Activated CD4-positive, alpha-beta T cell treated with anti-CD3 and anti-CD28 coated beads, Interleukin-2, amount 50 U/mL, for 16 hours (primary cell): ENCODE results near the gene DESI2.
A peak's percentile ranks its signal among the peaks of the same experiment; 100 is the strongest.
"Not testable (repeated sequence)": the region's sequence is repeated elsewhere in the genome, so short reads cannot be mapped to it uniquely, and the experiment has no call there.

ENCODE experiments used
- DNase-seq: peaks from one replicate; pipeline ENCODE4 v3.0.0-alpha.2; 2020

The DESI2 gene

DNA sequence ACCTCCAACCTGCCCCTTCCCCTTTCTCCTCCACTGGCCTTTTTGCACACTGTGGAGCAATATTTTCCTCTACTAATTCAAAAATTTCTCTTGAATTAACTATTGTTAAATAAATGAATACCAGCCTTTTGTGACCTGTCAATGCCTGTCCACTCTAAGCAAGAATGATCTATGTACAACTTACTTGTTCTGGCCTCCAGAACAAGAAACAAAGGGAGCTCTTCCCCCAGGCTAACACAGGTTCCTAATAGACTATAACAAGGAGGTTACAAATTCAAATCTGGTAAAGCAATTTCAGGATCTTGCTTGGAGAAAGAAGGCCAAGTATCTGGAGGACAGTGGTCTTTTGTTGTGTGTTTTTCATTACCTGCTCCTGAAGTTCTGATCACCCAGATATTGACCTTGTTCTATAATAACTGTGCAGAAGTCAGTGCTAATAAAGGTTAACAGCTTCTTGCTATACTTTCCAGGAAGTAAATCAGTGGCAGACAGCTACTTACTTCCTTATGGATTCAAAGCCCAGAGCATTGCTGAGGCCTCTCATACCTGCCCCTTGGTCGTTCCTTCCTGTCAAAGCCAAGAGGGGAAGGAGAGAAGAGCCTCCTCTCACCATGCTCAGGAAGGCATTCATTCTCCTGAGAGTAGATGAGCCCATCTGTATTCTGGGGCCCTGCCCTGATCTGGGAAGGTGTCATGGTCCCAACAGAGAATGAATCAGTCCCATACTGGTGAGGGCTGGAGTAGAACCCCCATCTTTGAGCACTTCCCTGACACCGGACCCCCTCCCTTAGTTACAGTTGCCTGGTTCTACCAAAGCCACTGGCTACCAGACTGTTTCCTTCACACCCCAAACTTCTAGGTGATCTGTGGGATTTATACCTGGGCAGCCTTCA lies 56.8 kb downstream of the DESI2 start:
- no peak for DNase-seq

DNA sequence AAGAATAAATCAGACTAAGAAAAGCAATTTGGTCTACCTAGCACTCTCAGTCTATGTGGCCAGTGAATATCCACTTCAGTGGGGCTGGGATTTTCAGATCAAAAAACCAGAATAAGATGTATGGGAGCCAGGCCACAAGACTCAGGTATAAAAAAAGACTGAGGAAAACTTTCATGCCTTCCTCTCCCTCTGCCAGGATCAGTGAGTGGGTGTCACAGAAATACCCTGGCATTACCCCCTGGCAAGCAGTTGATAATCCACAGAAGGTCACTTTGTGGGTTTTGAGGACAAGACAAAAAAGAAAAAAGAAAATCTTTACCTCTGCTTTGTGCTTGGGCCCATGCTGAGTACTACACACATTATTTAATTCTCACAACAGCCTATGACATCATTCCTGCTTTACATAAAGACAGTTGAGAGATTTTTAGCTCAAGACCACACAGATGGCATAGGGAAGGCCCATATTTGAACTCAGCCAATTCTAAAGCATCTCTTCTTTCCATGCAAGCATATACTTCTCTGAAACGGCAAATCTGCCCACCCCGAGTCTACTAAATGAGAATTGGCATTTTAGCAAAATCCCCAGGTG lies 57.6 kb downstream of the DESI2 start:
- DNase-seq: no peak

DNA sequence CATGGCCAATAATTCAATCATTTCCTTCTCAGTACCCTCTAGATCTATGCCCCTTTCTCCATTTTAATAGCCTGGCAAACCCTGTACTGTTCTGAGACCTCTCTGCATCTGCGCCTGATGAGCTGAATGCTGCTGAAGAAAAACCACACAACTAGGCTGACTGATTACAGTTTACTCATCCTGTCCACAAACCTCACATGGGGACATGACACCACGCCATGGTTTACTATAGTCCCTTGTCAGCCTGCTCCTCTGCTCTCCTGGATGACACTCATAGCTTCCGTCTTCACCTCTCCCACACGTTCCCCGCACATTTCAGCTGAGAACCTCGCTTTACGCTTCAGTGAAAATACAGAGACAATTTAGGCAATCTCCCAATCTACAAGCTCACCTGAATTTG lies 59.7 kb downstream of the DESI2 start:
- peak; percentile 62 for DNase-seq

DNA sequence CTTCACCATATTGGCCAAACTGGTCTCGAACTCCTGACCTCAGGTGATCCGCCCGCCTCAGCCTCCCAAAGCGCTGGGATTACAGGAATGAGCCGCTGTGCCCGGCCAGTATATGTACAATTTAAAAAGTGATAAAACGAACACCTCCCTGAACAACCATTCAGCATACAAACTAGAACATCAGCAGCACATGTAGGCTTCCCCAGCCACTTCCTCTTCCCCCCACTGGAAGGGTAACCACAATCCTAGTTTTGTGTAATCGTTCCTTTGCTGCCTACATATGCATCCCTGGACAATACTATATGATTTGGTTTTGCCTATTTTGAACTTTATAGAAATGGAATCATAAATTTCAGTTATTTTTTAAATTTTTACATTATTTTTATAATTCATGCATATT lies 60.4 kb downstream of the DESI2 start:
- DNase-seq: no peak

DNA sequence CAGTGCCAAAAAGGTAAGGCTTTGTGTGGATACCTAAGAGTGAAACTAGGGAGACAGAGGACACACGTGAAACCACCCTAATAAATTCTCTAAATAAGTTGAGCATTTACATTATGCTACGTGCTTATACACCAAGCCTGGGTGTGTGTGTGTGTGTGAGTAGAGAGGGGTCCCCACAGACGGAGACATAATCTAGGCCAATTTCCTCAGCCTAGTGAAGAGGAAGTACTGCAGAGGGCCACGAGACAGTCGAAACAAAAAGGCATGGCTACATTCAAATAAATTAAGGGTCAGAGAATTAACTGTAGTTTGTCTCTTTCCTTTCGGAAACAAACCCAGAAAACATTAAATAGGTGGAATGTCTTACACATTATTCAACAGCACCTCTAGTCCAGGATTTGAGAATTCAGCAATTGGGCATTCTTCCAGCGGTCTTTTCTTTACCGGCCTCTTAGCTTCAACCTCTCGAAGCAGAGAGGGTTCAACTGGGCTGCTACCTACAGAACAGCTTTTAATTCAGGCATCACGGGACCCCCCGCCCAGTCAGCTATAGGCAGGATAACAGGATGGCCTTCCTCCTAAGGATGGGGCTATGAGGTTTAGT lies 75.0 kb downstream of the DESI2 start:
- no peak for DNase-seq

DNA sequence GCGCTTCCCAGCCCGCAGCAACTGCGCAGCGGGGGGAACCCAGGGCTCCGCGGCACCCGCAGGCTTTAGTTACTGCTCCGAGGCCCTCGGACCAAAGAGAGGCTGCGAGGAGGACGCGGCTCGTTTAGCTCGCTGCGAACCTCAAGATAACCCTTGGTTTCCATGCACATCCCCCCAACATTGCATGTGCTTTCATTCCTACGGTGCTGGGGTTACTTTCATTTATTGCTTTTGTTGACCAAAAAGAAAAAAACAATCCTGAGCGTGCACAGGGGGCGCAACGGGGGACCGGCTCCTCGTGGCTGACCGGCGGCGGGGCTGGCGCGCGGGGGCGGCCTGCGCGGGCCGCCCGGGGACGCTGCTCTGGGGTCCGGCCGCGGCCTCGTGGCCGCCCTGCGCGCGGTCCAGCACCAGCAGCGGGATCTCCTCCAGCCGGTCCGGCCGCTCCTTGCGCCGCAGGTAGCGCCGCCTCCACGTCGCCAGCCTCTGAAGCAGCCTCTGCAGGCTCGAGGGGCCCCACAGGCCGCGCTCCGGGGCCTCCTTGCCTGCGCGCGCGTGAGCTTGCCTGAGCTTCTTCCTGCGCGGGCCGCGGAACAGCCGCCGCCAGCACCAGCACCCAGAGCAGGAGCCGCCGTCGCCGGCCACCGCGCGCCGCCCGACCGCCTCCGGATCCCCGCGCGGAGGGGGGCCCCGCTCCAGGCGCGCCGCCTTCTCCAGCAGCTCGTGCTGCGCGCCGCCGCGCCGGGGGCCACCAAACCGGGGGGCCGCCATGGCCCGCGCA lies 77.4 kb downstream of the DESI2 start:
- DNase-seq: peak; percentile 23

DNA sequence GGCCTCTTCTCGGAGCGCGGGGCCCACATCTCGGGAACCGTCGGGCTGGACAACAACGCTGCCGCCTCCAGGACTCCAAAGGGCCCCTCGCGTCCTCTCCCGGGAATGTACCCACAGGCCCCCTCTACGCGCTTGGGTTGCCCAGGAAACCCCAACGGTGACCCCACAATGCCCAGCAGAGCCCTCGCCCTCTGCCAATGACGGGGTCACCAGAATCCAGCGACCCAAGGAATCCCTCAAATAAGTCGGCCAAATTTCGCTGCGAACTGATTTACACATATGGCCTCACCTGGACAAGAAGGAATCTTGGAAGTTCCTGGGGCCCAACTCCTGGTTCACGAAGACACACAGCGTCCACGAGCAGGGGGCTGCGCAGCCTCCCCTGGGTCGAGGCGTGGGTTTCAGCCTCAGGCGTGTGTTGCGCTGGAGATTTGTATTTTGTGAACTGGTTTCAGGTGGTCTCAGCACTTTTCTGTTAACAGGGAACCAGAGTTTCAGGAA lies 78.1 kb downstream of the DESI2 start:
- DNase-seq: no peak

DNA sequence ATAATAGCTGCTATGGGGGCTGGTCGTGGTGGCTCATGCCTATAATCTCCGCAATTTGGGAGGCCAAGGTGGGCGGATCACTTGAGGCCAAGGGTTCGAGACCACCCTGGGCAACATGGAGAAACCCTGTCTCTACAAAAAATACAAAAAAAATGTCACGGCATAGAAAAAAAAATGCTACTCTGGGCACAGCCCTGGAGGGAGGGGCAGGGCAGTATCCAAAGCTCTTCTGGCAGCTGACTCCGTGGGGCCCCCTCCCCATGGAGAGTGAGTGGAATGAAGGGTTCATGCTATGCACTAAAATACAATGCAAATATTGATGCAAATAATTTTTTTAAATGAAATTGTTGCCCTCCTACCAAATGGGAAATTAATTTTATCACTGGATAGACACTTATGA lies 78.7 kb downstream of the DESI2 start:
- DNase-seq: no peak

DNA sequence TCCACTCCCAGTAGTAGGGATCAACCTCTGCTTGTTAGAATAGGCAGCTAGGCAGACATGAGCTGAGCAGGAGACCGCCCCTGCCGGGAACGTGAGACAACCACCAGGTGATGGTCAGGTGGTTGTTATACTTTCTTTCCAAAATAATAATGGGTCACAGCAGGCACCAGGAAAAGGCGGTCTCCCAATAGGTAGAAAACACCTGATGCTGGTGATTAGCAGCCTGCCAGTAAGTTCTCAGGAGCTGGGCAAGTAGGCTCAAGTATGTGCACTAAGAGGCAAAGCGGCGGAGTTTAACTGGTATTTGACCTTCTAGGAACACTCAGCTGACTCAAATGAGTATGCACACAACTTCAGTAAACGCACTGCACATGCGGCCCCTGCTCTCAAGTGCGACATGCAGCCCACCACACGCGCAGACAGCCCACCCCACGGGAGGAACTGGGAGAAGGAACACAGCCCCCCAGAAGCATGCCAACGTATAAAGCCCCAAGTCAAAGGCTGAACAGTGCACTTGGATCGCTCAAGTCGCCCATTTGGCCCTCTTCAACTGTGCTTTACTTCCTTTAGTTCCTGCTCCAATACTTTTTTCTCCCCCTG lies 80.0 kb downstream of the DESI2 start:
- DNase-seq: no peak

DNA sequence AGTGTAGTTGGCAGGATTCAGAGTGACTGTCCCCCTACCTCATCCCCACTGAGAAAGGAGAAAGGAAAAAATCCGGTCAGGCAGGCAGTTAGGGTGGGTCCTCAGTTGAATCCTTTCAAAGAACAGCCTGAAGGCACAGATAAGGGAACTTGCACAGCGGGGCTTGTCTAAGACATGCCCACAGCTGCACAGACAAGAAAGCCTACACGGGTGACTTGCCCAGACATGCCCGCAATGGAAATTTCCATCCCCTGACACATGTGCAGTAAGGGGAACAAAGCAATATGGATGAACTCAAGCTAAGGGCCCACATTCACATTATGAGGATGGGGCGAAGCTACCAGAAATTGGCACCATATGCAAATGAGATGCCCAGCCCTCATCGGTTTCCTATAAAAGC lies 82.5 kb downstream of the DESI2 start:
- no peak for DNase-seq

DNA sequence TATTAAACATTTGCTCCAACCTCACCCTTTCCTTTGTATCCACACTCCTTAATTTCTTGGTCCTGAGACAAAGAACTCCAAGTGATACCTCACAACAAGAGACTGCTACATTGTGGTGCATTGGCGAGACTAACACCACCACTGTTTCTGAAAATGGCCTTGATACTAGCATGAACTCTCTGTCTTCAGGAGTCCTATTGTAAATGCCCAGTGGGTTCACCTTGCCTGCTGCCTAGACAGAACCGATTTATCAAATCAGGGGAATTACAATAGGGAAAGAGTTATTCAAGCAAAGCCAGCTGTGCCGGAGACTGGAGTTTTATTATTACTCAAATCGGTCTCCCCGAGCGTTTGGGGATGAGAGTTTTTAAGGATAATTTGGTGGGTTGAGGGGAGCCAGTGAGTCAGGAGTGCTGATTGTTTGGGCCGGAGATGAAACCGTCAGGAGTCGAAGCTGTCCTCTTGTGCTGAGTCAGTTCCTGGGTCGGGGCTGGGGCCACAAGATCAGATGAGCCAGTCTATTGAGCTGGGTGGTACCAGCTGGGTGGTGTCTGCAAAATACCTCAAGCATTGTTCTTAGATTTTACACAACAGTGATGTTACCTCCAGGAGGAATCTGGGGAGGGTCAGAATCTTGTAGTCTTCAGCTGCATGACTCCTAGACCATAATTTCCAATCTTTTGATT lies 83.1 kb downstream of the DESI2 start:
- no peak for DNase-seq

DNA sequence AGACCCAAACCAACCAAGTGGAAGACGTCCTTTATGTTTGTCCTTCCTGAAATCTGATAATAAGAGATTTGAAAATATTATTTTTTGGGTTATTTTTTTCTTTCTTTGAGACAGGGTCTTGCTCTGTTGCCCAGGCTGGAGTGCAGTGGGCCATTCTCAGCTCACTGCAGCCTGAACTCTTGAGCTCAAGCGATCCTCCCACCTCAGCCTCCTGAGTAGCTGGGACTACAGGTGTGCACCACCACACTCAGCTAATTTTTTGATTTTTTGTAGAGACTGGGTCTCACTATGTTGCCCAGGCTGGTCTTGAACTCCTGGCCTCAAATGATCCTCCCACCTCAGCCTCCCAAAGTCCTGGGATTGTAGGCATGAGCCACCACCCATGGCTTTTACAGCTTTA lies 86.2 kb downstream of the DESI2 start:
- DNase-seq: not testable (repeated sequence)

DNA sequence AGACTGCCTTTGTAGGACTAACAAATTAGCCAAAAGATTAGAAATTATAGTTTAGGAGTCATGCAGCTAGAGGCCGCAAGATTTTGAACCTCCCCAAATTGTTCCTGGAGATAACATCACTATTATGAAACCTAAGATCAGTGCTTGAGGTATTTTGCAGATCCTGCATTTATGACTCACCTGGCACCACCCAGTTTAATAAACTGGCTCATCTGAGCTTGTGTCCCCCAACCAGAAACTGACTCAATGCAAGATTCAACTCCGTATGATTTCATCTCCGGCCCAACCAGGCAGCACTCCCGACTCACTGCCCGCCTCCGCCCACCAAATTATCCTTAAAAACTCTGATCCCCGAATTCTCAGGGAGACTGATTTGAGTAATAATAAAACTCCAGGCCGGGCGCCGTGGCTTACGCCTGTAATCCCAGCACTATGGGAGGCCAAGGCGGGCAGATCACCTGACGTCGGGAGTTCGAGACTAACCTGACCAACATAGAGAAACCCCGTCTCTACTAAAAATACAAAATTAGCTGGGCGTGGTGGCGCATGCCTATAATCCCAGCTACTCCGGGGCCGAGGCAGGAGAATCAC lies 87.2 kb downstream of the DESI2 start:
- DNase-seq: not testable (repeated sequence)

DNA sequence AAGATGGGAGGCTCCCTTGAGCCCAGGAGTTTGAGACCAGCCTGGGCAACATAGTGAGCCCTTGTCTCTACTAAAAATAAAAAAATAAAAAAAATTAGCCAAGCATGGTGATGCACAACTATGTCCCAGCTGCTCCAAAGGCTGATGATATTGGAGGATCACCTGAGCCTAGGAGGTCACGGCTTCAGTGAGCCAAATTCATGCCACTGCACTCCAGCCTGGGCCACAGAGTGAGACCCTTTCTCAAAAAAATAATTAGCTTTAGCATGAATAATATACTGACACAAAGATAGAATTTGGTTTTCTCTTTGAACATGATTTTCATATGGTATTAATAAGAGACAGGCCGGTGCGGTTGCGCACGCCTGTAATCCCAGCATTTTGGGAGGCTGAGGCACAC lies 88.8 kb downstream of the DESI2 start:
- no peak for DNase-seq

DNA sequence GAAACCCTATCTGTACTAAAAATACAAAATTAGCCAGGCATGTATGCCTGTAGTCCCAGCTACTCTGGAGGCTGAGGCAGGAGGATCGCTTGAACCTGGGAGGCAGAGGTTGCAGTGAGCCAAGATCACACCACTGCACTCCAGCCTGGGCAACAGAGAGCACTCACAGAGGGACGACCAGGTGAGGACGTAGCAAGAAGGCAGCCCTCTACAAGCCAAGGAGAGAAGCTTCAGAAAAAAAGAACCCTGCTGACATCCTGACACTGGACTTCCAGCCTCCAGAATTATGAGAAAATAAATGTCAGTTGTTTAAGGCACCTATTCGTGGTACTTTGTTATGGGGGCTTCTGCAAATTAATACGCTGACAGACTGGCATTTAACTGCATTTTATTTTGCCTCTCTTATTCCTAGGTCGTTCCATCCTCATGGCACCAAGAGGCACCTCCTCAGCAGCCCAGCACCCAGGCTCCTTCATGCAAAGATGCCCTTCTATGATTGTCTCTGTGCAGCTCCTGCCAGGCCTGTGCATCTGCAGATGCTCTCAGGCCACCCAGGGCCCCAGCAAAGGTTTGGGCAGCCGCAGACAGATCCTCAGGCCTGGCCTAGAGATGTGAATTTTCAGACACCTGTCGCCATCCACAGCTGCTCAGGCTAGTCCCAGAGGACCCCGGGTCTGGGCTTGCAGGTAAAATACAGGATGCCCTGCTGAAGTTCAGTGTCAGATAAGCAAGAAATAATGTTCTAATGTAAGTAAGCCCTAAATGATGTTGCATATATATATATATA lies 96.5 kb downstream of the DESI2 start:
- no peak for DNase-seq

DNA sequence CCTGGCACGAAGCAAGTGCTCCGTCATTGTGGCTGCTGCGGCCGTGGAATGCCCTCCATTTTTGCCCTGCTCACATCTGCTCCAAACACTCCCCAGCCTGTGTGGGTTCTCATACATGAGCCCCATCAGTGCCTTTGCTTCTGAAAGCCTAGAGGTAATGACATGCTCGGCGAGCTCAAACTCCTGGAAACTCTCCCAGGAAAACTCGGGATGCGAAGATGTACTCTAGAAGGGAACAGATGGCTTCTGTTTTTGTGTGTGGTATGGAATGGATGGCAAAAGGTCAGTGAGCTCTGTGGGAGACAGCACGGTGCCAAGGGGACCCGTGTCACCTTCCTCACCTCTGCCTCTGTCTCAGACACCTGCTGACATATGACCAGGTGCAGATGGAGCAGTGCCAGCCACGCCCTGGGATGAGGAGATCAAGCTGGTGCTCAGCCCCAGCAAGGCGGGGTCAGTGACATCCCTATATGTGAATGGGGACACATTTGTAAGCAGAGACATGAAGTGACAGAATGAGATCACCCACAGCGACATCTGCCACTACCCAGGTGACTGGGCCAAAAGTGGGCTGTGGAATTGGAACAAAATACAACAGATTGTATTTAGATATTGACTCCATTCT lies 98.5 kb downstream of the DESI2 start:
- DNase-seq: no peak

DNA sequence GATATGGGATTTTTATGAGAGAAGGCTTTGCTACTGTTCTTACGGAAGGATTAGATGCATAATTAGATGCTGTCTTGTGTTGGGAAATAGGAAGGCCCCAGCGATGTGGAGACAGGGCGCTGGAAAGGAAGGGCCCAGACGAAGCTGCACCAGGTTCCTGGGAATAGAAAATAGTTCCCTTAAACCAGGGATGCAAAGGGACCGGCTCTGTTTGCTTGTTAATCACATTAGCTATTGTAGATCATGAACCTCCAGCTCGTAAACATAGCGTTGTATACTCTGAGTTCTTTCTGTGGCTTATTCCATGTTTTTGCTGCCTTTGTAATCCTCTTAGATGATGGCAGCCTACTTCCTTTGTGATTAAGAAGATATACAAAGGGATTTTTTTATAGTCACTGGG lies 102.7 kb downstream of the DESI2 start:
- DNase-seq: no peak

DNA sequence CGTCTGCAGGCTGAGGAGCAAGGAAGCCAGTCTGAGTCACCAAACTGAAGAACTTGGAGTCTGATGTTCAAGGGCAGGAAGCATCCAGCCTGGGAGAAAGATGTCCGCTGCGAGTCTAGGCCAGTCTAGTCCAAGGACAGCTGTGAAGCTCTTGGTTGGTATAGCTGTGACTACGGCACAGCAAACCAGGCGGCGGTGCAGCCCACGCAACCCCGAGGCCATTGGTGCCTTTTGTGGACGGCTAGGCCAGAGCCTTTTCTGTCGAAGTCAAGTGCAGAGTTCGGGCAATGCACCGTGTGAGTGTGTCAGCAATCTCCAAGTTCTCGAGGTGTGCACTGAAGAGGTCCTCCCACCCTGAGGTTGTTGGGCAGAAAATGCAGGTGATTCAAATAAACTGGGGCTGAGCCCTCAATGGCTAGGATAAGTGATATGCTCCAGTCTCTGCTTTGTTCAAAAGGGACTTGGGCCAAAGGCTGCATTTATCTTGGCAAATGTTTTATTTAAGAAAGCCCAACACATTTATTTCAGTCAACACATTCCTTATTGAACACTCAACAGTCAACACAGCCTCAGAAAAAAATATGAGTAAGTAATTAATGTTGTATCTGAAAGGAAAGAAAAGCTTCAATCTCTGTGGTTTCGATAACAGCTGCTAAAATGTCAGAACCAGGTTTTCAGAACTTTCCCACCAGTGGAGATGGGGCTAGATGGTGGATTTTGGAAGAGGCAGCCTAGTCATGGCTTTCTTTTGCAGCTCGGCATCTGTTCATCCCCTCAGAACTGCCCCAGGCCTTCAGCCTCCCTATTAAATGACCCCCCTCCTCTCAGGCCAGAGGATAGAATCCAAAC lies 104.4 kb downstream of the DESI2 start:
- DNase-seq: no peak
